ENCODE data around the gene PPHLN1. TPM values are rescaled to one million over a fixed set of nuclear protein-coding genes. Genes with fewer than 3 reads are reported as not detected.

The PPHLN1 gene
- total and polyA plus RNA-seq, 4 donors, result 27.8 to 52.8 (median 39.0) TPM

Small RNAs within 50 kb of the gene (microRNA-seq; reads per million reads assigned to microRNA genes)
- 0 reads per million in 2 donors for gene MIR7851

Other genes with a start within 250 kb of the PPHLN1 start
- gene GXYLT1, start 181.3 kb upstream of the PPHLN1 start, total RNA-seq, result 10 to 100 TPM; 11.1 to 13.5 TPM
- gene GXYLT1, start 181.3 kb upstream of the PPHLN1 start, polyA plus RNA-seq, result 1 to 10 TPM; 1.9 to 3.0 TPM
- 10 to 100 TPM; 49.8 to 53.2 TPM for gene YAF2, start 87.9 kb upstream of the PPHLN1 start, total RNA-seq
- 10 to 100 TPM; 15.9 to 16.2 TPM for gene YAF2, start 87.9 kb upstream of the PPHLN1 start, polyA plus RNA-seq
- gene ZCRB1, start 73 bp upstream of the PPHLN1 start, total RNA-seq, result 10 to 100 TPM; 36.2 to 44.4 TPM
- gene ZCRB1, start 73 bp upstream of the PPHLN1 start, polyA plus RNA-seq, result 100 to 1,000 TPM in 1 of 2 donors, 10 to 100 TPM in 1; 59.5 to 130 TPM